OCI-LY7 (cell line): Measurements from ENCODE around the gene TMEM135. TPM values are rescaled to one million over a fixed set of nuclear protein-coding genes. Genes with fewer than 3 reads are reported as not detected.

Source experiments
- BruUV-seq: library from RNA; stranded (reverse); fragments of 400-500 nt; replicated peaks from 2 replicates; lab custom pipeline; 2021; lab: Mats Ljungman, UMichigan
- CTCF ChIA-PET: fragments of 300-600 bp; sonication (Branson Sonifier 250); formaldehyde crosslinking; loops from one replicate; lab custom pipeline; 2022; ENCODE audit warnings: antibody characterized with exemption; ENCODE audit not compliant: unreplicated experiment; lab: Charles Lee
- POLR2A ChIA-PET: fragments of 300-600 bp; sonication (Branson Sonifier 250); formaldehyde crosslinking; loops from one replicate; lab custom pipeline; 2022; ENCODE audit warnings: antibody characterized with exemption; lab: Charles Lee
- DNase-seq: peaks from one replicate; pipeline ENCODE4 v3.0.0-alpha.2; 2015; ENCODE audit warnings: low spot score
- H2AFZ ChIP-seq: fragments of 200-600 bp; sonication (generic), shearing (Covaris generic); 2 replicates; pipeline ENCODE4 v1.6.1; 2014; ENCODE audit warnings: mild to moderate bottlenecking, antibody characterized with exemption, low read length, moderate library complexity
- H3K27ac ChIP-seq: fragments of 200-600 bp; sonication (generic); 2 replicates; pipeline ENCODE4 v1.5.1; 2014; ENCODE audit warnings: mixed run types, low read depth, mild to moderate bottlenecking, moderate library complexity, low read length, inconsistent platforms; ENCODE audit not compliant: poor library complexity, severe bottlenecking
- H3K36me3 ChIP-seq: fragments of 200-600 bp; sonication (generic); 2 replicates; pipeline ENCODE4 v1.6.1; 2014; ENCODE audit warnings: mild to moderate bottlenecking, antibody characterized with exemption, low read length, moderate library complexity, mixed read lengths; ENCODE audit not compliant: insufficient read depth
- H3K4me1 ChIP-seq: fragments of 200-600 bp; sonication (generic); 2 replicates; pipeline ENCODE4 v1.5.1; 2014; ENCODE audit warnings: mild to moderate bottlenecking, low read length; ENCODE audit not compliant: insufficient read depth, poor library complexity, severe bottlenecking
- H3K4me2 ChIP-seq: fragments of 200-600 bp; sonication (generic); 2 replicates; pipeline ENCODE4 v1.6.1; 2014; ENCODE audit warnings: mild to moderate bottlenecking, low read length
- H3K4me3 ChIP-seq: fragments of 200-600 bp; sonication (generic); 2 replicates; pipeline ENCODE4 v1.5.1; 2014; ENCODE audit warnings: mild to moderate bottlenecking, low read depth, low read length; ENCODE audit not compliant: poor library complexity, severe bottlenecking
- H3K79me2 ChIP-seq: fragments of 200-600 bp; sonication (generic); 2 replicates; pipeline ENCODE4 v1.6.1; 2016; ENCODE audit warnings: low read depth, mild to moderate bottlenecking, low read length, moderate library complexity, mixed read lengths; ENCODE audit not compliant: insufficient read depth
- H3K9me2 ChIP-seq: fragments of 200-600 bp; sonication (generic); 2 replicates; pipeline ENCODE4 v1.6.1; 2016; ENCODE audit warnings: mild to moderate bottlenecking, low read length, mixed read lengths; ENCODE audit not compliant: insufficient read depth
- H3K9me3 ChIP-seq: fragments of 200-600 bp; sonication (generic); 2 replicates; pipeline ENCODE4 v1.6.1; 2014; ENCODE audit warnings: mild to moderate bottlenecking, mixed run types, low read length, mixed read lengths
- H4K20me1 ChIP-seq: fragments of 200-600 bp; sonication (generic); 2 replicates; pipeline ENCODE4 v1.6.1; 2014; ENCODE audit warnings: mild to moderate bottlenecking, antibody characterized with exemption, low read length, moderate library complexity, mixed read lengths; ENCODE audit not compliant: insufficient read depth
- CTCF ChIP-seq: fragments of 200-600 bp; sonication (generic); conservative IDR thresholded peaks from 2 replicates; pipeline ENCODE4 v1.5.1; 2014; ENCODE audit warnings: mild to moderate bottlenecking, antibody characterized with exemption, low read length, moderate library complexity, mixed read lengths
- EZH2phosphoT487 ChIP-seq: fragments of 200-600 bp; sonication (generic); IDR thresholded peaks from 2 replicates; pipeline ENCODE4 v1.6.1; 2018; ENCODE audit warnings: low read depth, borderline replicate concordance, mild to moderate bottlenecking, mixed run types, antibody characterized with exemption, low read length, moderate library complexity, mixed read lengths
- intact Hi-C: fragments of 100-400 bp; cut with micrococcal nuclease; formaldehyde crosslinking; loops from one replicate; pipeline ENCODE4 v1.10.0; 2022; ENCODE audit not compliant: unreplicated experiment
- total RNA-seq, 2 experiments: library from RNA; depleted of rRNA in 1 of 2; stranded (reverse); fragments of >200 nt in 1 of 2; shearing (Covaris generic) in 1 of 2; gene quantifications; 2 replicates each; pipeline ENCODE4 v1.2.3, GENCODE V29; 2014 to 2022

Gene TMEM135
- total RNA-seq, 2 experiments from 2014 or later: 14.5 to 56.4 TPM

DNA sequence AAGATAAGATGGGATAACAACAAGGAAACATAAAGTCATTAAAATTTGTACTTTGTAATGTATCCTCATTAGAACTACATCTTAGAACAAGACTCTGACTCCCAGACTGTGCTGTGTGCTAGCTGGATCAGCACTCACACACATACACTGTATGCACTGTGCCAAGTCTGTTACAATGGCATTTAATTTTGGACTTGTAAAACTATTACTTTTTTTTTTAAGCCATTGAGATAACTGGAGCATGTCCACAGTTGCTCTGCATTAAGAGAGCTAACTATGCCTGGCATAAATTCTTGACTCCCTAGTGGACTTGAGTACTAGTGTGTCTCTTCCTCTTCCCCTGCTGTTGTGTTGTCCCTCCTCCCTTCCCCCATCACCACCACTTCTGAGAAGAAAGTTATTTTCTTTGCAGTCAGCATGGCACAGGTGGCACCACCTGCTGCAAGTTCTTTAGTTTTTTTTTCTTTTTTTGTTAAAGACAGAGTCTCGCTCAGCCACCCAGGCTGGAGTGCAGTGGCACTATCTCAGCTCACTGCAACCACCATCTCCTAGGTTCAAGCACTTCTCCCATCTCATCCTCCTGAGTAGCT lies 268.6 kb downstream of the TMEM135 start:
- peaks cover 35% of the 10 kb centered on the region for H3K36me3 ChIP-seq
- no peaks in the 10 kb centered on the region for H3K9me3 ChIP-seq
- no peak overlapping the region for H3K4me3 ChIP-seq
- no TSS peak for BruUV-seq
- no peak overlapping the region for H2AFZ ChIP-seq
- H3K9me2 ChIP-seq: no peaks in the 10 kb centered on the region
- ChIA-PET POLR2A (interaction anchor here (0.7 to 1.5 kb wide), 5 partner anchors 9 to 154 kb away, joined by 3 to 6 read pairs (median 4); no protein-coding TSS in a partner anchor), CTCF (no interaction called here)
- peaks cover 17% of the 10 kb centered on the region for H3K4me1 ChIP-seq
- DNase-seq: peak; percentile 60
- intact Hi-C loops: loop anchor here (10.0 kb wide), 1 partner anchor 1028 kb away; the partner anchor contains the start of gene CTSC
- peak overlapping the region; percentile 33 for H3K4me2 ChIP-seq
- no peaks in the 10 kb centered on the region for H3K79me2 ChIP-seq
- TF ChIP-seq CTCF (no peak), EZH2phosphoT487 (no peak)
- peak overlapping the region; percentile 27 for H3K27ac ChIP-seq
- no peaks in the 10 kb centered on the region for H4K20me1 ChIP-seq

GRCh38 chr11:87307101-87307500 lies 269.4 kb downstream of the TMEM135 start:
- ChIA-PET POLR2A (interaction anchor here (0.6 to 1.8 kb wide), 6 partner anchors 9 to 285 kb away, joined by 3 to 8 read pairs (median 4); no protein-coding TSS in a partner anchor), CTCF (no interaction called here)
- Histone ChIP-seq H3K27ac (peak overlapping the region; percentile 27), H3K4me3 (no peak overlapping the region), H3K36me3 (peaks cover 33% of the 10 kb centered on the region), H4K20me1 (no peaks in the 10 kb centered on the region), H2AFZ (no peak overlapping the region), H3K9me3 (no peaks in the 10 kb centered on the region), H3K4me1 (peaks cover 17% of the 10 kb centered on the region), H3K79me2 (no peaks in the 10 kb centered on the region), H3K9me2 (no peaks in the 10 kb centered on the region), H3K4me2 (peak overlapping the region; percentile 33; the same call in 1 of the 2 replicates)
- DNase-seq: no peak
- no TSS peak for BruUV-seq
- intact Hi-C loops: loop anchor here (10.0 kb wide), 1 partner anchor 1028 kb away; the partner anchor contains the start of gene CTSC
- TF ChIP-seq CTCF: no peak
- no peak for TF ChIP-seq EZH2phosphoT487

DNA sequence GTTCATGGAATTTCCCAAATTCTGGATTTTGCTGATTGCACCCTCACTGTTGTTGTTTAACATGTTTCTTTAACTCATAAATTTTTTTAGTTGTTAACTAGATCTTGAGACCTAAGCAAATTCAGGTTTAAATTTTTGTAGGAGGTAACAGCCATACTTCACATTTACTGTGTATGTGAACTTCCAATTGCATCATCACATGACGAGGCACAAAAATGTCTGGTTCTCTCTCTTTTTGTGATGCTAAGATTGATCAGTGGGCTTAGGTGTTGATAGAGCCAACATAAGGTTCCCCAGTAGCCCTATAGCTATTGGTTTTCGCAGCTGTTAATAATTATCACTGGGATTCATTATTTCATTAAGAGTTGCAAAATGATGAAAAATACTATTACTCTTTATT lies 277.5 kb downstream of the TMEM135 start:
- Histone ChIP-seq H3K9me2 (no peaks in the 10 kb centered on the region), H3K79me2 (no peaks in the 10 kb centered on the region), H3K4me3 (no peak overlapping the region), H2AFZ (no peak overlapping the region), H3K27ac (no peak overlapping the region), H3K36me3 (peaks cover 15% of the 10 kb centered on the region), H3K4me1 (peaks cover 26% of the 10 kb centered on the region), H3K9me3 (no peaks in the 10 kb centered on the region), H3K4me2 (no peak overlapping the region), H4K20me1 (no peaks in the 10 kb centered on the region)
- DNase-seq: no peak
- ChIA-PET CTCF (no interaction called here), POLR2A (interaction anchor here (1.1 to 1.8 kb wide), 5 partner anchors 9 to 119 kb away, joined by 3 to 6 read pairs (median 5); no protein-coding TSS in a partner anchor)
- TF ChIP-seq EZH2phosphoT487: no peak
- TF ChIP-seq CTCF: no peak
- BruUV-seq: no TSS peak
- intact Hi-C loops: no loop called here
